MV-4-11 (cell line): ENCODE data around the gene TEX14.

Experiments
- DNase-seq: peaks from one replicate; lab custom pipeline; 2025; lab: John Stamatoyannopoulos, UW

Gene TEX14

GRCh38 chr17:58529275-58529674 lies 162.6 kb downstream of the TEX14 start:
- no peak for DNase-seq

- DNase-seq: no peak
These were observed 163.4 kb downstream of the TEX14 start for GRCh38 chr17:58528443-58528842.

- no peak for DNase-seq
These were observed 163.9 kb downstream of the TEX14 start for GRCh38 chr17:58527949-58528348.

GRCh38 chr17:58527306-58527705 lies 164.5 kb downstream of the TEX14 start:
- DNase-seq: no peak

- DNase-seq: no peak
These were observed 166.6 kb downstream of the TEX14 start for GRCh38 chr17:58525239-58525638.

GRCh38 chr17:58521680-58522079 lies 170.2 kb downstream of the TEX14 start:
- no peak for DNase-seq

GRCh38 chr17:58520843-58521430 lies 170.9 kb downstream of the TEX14 start:
- peak; percentile 58 for DNase-seq

- DNase-seq: peak; percentile 100
These were observed 173.8 kb downstream of the TEX14 start for GRCh38 chr17:58517928-58518609.

GRCh38 chr17:58517378-58517927 lies 174.4 kb downstream of the TEX14 start:
- DNase-seq: no peak

GRCh38 chr17:58516644-58517377 lies 175.0 kb downstream of the TEX14 start:
- no peak for DNase-seq

GRCh38 chr17:58515286-58515685 lies 176.6 kb downstream of the TEX14 start:
- no peak for DNase-seq

- no peak for DNase-seq
These were observed 177.1 kb downstream of the TEX14 start for GRCh38 chr17:58514770-58515157.

GRCh38 chr17:58513965-58514769 lies 177.7 kb downstream of the TEX14 start, which contains the start of gene MTMR4:
MTMR4 (minus strand) TSS chr17:58514638; CDS start chr17:58514407, 231 bp downstream.
- DNase-seq: peak; percentile 55

GRCh38 chr17:58513267-58513964 lies 178.4 kb downstream of the TEX14 start:
- no peak for DNase-seq

GRCh38 chr17:58510075-58510474 lies 181.8 kb downstream of the TEX14 start:
- no peak for DNase-seq

- no peak for DNase-seq
These were observed 183.3 kb downstream of the TEX14 start for GRCh38 chr17:58508341-58509067.

- DNase-seq: peak; percentile 40
These were observed 184.7 kb downstream of the TEX14 start for GRCh38 chr17:58507123-58507634.
